K562 (cell line): ENCODE measurements around the gene CLDN5. TPM values are rescaled to one million over a fixed set of nuclear protein-coding genes. Genes with fewer than 3 reads are reported as not detected.

Source experiments
- BACH1 ChIP-seq: fragments of 200-800 bp; sonication (Bioruptor generic); IDR thresholded peaks from 2 replicates; pipeline ENCODE4 v1.6.1; 2016; ENCODE audit warnings: missing genetic modification characterization, missing compliant biosample characterization
- GABPB2 ChIP-seq: fragments of 250-450 bp; sonication (Bioruptor Pico); conservative IDR thresholded peaks from 2 replicates; pipeline ENCODE4 v1.5.1; 2021; ENCODE audit warnings: mild to moderate bottlenecking
- HEY1 ChIP-seq: fragments of 250-450 bp; sonication (Bioruptor Pico); IDR thresholded peaks from 2 replicates; pipeline ENCODE4 v1.5.0; 2020; ENCODE audit warnings: mild to moderate bottlenecking, moderate library complexity, borderline replicate concordance
- RUNX1 ChIP-seq: sonication (generic); IDR thresholded peaks from 2 replicates; pipeline ENCODE4 v1.6.1; 2016; ENCODE audit warnings: antibody characterized with exemption, low read depth
- SNRNP70 ChIP-seq: fragments of 200-400 bp; formaldehyde crosslinking; optimal IDR thresholded peaks from 2 replicates; pipeline ENCODE3; 2017; ENCODE audit warnings: low read depth, low read length
- U2AF2 ChIP-seq: fragments of 200-400 bp; formaldehyde crosslinking; optimal IDR thresholded peaks from 2 replicates; pipeline ENCODE3; 2017; ENCODE audit warnings: low read depth, mild to moderate bottlenecking, low read length
- ZNF324 ChIP-seq: fragments of 250-450 bp; sonication (Bioruptor Pico); IDR thresholded peaks from 2 replicates; pipeline ENCODE4 v1.4.0; 2020; ENCODE audit warnings: mild to moderate bottlenecking
- ZNF445 ChIP-seq: fragments of 250-450 bp; sonication (Bioruptor Pico); IDR thresholded peaks from 2 replicates; pipeline ENCODE4 v1.4.0; 2020; ENCODE audit warnings: low read depth, mild to moderate bottlenecking, moderate library complexity
- ZNF57 ChIP-seq: fragments of 450-650 bp; formaldehyde crosslinking; IDR thresholded peaks from 2 replicates; pipeline ENCODE4 v1.4.0; 2020; ENCODE audit warnings: mild to moderate bottlenecking, moderate library complexity
- ZNF583 ChIP-seq: fragments of 250-450 bp; sonication (Bioruptor Pico); IDR thresholded peaks from 2 replicates; pipeline ENCODE4 v1.4.0; 2020
- ZNF644 ChIP-seq: fragments of 200-800 bp; sonication (Bioruptor generic); IDR thresholded peaks from 2 replicates; pipeline ENCODE4 v1.6.1; 2016; ENCODE audit warnings: low read depth, missing genetic modification characterization, missing compliant biosample characterization
- polyA plus RNA-seq, 8 experiments: library from polyadenylated mRNA; depleted of rRNA in 4 of 8; stranded (reverse) in 5 of 8; unstranded in 3 of 8; fragments of >200 nt; fragmentation: Nextera tagmentation in 2 of 8; fragmentation: Illumina TruSeq in 1 of 8; extraction: Ambion mirVana in 2 of 8; extraction: Trizol in 1 of 8; gene quantifications; 2 replicates each; pipeline versions ENCODE4 v1.2.1 to v1.2.3, GENCODE V29; 2011 to 2014; ENCODE audit warnings: inconsistent platforms in 1 of 8, missing spikeins in 1 of 8
- total RNA-seq, 7 experiments: library from RNA; depleted of rRNA in 6 of 7; stranded (reverse); fragments of >200 nt in 6 of 7; fragmentation: Illumina TruSeq in 2 of 7; extraction: Trizol in 2 of 7; gene quantifications; 2 replicates each; pipeline versions ENCODE4 v1.2.1 to v1.2.3, GENCODE V29; 2011 to 2021; ENCODE audit warnings: low replicate concordance in 1 of 7
- TF ChIP-seq, protein P1 (sequence below): fragments of 250-450 bp; sonication (Bioruptor Pico); IDR thresholded peaks from 2 replicates; pipeline ENCODE4 v1.9.0; 2021; ENCODE audit warnings: mild to moderate bottlenecking
- TF ChIP-seq, protein P2 (sequence below): sonication (generic); formaldehyde crosslinking; IDR thresholded peaks from 2 replicates; pipeline ENCODE4 v1.8.1; 2022; ENCODE audit warnings: missing genetic modification reagents
- TF ChIP-seq, protein P3 (sequence below), 3 experiments: fragments of 200-800 bp in 1 of 3; sonication (Bioruptor generic) in 1 of 3; sonication (generic) in 1 of 3; formaldehyde crosslinking in 1 of 3; IDR thresholded peaks; 2 replicates each; pipeline versions ENCODE4 v1.6.1 to v1.8.0; 2016 to 2022; ENCODE audit warnings: mild to moderate bottlenecking in 2 of 3, missing compliant biosample characterization in 2 of 3, missing genetic modification characterization in 2 of 3, missing genetic modification reagents in 1 of 3
- TF ChIP-seq, protein P4 (sequence below): fragments of 250-450 bp; sonication (Bioruptor Pico); IDR thresholded peaks from 2 replicates; pipeline ENCODE4 v1.8.0; 2022; ENCODE audit warnings: moderate library complexity, mild to moderate bottlenecking, inconsistent platforms

CLDN5 gene
- total and polyA plus RNA-seq, 9 of the 15 experiments (the other 6 are each of a cell fraction or from before 2014, with no cell fraction given) = 0.20 TPM; not detected in 8

DNA sequence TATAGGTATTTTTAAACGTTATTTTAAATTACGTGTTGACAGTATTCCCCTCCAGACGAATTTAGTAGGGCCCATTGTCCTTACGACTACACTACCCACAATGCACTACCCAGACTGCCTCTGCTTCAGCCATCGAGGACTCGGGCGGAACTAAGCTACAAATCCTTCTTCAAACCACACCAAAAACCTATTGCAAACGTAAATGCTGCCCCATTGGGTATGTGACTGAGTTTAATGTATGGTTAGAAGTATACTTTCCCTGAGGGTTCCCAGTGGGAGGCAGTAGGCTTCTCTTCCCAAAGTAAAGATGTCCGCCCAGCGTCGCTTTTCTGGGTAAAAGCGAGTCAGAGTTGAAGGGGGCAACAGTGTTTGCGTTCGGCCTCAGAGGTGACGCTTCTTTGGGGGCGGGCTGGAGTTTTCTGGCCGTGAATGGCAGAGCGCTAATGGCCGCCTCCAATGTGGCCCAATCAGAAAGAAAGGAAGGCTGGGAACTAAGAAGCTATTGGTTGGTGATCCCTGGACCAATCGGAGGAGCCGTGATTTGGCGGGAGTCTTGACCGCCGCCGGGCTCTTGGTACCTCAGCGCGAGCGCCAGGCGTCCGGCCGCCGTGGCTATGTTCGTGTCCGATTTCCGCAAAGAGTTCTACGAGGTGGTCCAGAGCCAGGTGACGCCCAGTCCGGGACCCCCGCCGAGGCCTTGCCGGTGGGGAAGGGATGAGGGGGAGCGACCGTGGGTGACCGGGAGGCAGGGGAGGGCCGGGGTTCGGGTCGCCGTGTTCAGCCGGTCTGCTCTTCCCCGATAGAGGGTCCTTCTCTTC is 44.6 kb downstream of the CLDN5 start, which contains the start of gene CDC45 (continued):
- TF ChIP-seq ZNF57 (CRISPR knock-in tag) (peak; percentile 88; the same call in 1 of the 2 replicates), BACH1 (tag) (peak; percentile 99), ZNF644 (tag) (no peak), ZNF324 (CRISPR knock-in tag) (peak; percentile 75), HEY1 (peak; percentile 85; the same call in 1 of the 2 replicates), SNRNP70 (no peak), ZNF583 (peak; percentile 98), U2AF2 (no peak), GABPB2 (CRISPR knock-in tag) (peak; percentile 93), ZNF445 (CRISPR knock-in tag) (peak; percentile 96), RUNX1 (no peak)
- TF ChIP-seq, protein P1, sequence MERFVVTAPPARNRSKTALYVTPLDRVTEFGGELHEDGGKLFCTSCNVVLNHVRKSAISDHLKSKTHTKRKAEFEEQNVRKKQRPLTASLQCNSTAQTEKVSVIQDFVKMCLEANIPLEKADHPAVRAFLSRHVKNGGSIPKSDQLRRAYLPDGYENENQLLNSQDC (CRISPR knock-in tag) = peak; percentile 0; the same call in 1 of the 2 replicates
- TF ChIP-seq, protein P2, sequence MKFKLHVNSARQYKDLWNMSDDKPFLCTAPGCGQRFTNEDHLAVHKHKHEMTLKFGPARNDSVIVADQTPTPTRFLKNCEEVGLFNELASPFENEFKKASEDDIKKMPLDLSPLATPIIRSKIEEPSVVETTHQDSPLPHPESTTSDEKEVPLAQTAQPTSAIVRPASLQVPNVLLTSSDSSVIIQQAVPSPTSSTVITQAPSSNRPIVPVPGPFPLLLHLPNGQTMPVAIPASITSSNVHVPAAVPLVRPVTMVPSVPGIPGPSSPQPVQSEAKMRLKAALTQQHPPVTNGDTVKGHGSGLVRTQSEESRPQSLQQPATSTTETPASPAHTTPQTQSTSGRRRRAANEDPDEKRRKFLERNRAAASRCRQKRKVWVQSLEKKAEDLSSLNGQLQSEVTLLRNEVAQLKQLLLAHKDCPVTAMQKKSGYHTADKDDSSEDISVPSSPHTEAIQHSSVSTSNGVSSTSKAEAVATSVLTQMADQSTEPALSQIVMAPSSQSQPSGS (CRISPR knock-in tag) = no peak
- TF ChIP-seq, protein P3, sequence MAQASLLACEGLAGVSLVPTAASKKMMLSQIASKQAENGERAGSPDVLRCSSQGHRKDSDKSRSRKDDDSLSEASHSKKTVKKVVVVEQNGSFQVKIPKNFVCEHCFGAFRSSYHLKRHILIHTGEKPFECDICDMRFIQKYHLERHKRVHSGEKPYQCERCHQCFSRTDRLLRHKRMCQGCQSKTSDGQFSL (CRISPR knock-in tag; IDR thresholded peaks at IDR 0.05) = no peak
- TF ChIP-seq, protein P3 (tag; IDR thresholded peaks at IDR 0.05) = peak in 1 of 2 experiments; percentile 69; a peak in 1 of 4 replicates
- TF ChIP-seq, protein P4, sequence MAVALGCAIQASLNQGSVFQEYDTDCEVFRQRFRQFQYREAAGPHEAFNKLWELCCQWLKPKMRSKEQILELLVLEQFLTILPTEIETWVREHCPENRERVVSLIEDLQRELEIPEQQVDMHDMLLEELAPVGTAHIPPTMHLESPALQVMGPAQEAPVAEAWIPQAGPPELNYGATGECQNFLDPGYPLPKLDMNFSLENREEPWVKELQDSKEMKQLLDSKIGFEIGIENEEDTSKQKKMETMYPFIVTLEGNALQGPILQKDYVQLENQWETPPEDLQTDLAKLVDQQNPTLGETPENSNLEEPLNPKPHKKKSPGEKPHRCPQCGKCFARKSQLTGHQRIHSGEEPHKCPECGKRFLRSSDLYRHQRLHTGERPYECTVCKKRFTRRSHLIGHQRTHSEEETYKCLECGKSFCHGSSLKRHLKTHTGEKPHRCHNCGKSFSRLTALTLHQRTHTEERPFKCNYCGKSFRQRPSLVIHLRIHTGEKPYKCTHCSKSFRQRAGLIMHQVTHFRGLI = peak; percentile 92
